Measurements from ENCODE around the gene HOXA11. TPM values are rescaled to one million over a fixed set of nuclear protein-coding genes. Genes with fewer than 3 reads are reported as not detected.
A peak's percentile ranks its signal among the peaks of the same experiment; 100 is the strongest.

Gene HOXA11
- total RNA-seq, 1 donor, result not detected

GRCh38 chr7:27200761-27201579, 15.9 kb upstream of the HOXA11 start:
- H3K4me3 ChIP-seq (ENCODE audit: low read length), result no peak overlapping the region
- peaks cover 92% of the 10 kb centered on the region for H3K27me3 ChIP-seq (ENCODE audit: insufficient read depth, low read length)
- peaks cover 47% of the 10 kb centered on the region for H3K4me1 ChIP-seq (ENCODE audit: insufficient read depth, low read length)
- no peaks in the 10 kb centered on the region for H3K9me3 ChIP-seq (ENCODE audit: low read depth, low read length)

- Histone ChIP-seq H3K9me3 (ENCODE audit: low read depth, low read length) (no peaks in the 10 kb centered on the region), H3K27me3 (ENCODE audit: insufficient read depth, low read length) (peaks cover 92% of the 10 kb centered on the region), H3K4me3 (ENCODE audit: low read length) (no peak within 1 kb of the TSS), H3K4me1 (ENCODE audit: insufficient read depth, low read length) (peaks cover 43% of the 10 kb centered on the region)
Observed at GRCh38 chr7:27199849-27200760, 15.1 kb upstream of the HOXA11 start, which contains the start of gene HOXA13. TSS of gene HOXA13 (minus strand) at chr7:27200091. CDS start at chr7:27200077, 14 bp downstream.

- Histone ChIP-seq H3K27me3 (ENCODE audit: insufficient read depth, low read length) (peaks cover 92% of the 10 kb centered on the region), H3K9me3 (ENCODE audit: low read depth, low read length) (no peaks in the 10 kb centered on the region), H3K4me3 (ENCODE audit: low read length) (no peak overlapping the region), H3K4me1 (ENCODE audit: insufficient read depth, low read length) (peaks cover 34% of the 10 kb centered on the region)
Observed at GRCh38 chr7:27198871-27199801, 14.1 kb upstream of the HOXA11 start.

- H3K4me3 ChIP-seq (ENCODE audit: low read length), result no peak overlapping the region
- peaks cover 92% of the 10 kb centered on the region for H3K27me3 ChIP-seq (ENCODE audit: insufficient read depth, low read length)
- no peaks in the 10 kb centered on the region for H3K9me3 ChIP-seq (ENCODE audit: low read depth, low read length)
- H3K4me1 ChIP-seq (ENCODE audit: insufficient read depth, low read length), result peaks cover 42% of the 10 kb centered on the region
Observed at GRCh38 chr7:27198138-27198841, 13.3 kb upstream of the HOXA11 start.

DNA sequence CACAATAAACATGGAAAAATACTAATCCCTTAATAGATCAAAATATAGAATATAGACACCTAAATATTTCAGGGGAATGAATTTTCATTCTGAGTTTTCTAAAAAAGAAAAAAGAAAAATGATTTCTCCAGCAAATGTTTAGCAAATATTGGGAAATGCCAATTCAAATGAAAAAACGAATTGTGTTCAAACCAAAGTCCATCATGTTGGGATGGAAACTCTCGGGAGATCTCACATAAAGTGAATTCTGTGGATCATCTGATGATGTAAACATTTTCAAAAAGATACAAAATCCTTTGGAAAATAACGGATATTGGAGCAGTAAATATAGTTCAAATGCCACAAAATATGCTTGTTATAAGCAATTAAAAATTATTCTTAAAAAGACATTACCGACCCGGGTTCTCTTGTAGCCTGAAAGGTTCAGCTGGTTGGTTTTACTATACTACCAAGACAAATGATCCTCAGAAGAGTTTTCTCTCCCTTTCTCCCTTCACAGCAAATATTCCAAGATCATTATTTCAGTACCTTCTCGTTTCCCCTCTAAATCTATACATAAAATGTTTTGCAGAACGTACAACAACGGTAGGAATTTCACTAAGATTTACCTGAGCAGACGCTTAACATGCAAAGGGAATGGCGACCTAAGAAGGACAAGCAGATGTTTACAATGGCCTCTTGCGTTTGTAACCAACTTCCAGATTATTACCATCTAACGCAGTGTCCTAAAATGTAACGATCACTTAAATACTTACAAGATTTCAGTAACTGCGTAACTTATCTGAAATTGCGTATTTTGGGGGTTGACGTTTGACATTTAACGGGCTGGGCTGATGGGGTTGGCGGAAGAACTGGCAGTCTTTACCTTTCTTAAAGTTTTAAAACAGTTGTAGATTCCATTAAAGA, 12.4 kb upstream of the HOXA11 start:
- no peaks in the 10 kb centered on the region for H3K9me3 ChIP-seq (ENCODE audit: low read depth, low read length)
- peaks cover 49% of the 10 kb centered on the region for H3K4me1 ChIP-seq (ENCODE audit: insufficient read depth, low read length)
- no peak overlapping the region for H3K4me3 ChIP-seq (ENCODE audit: low read length)
- peaks cover 90% of the 10 kb centered on the region for H3K27me3 ChIP-seq (ENCODE audit: insufficient read depth, low read length)

GRCh38 chr7:27196287-27196767, 11.3 kb upstream of the HOXA11 start:
- Histone ChIP-seq H3K4me1 (ENCODE audit: insufficient read depth, low read length) (peaks cover 44% of the 10 kb centered on the region), H3K27me3 (ENCODE audit: insufficient read depth, low read length) (peaks cover 90% of the 10 kb centered on the region), H3K9me3 (ENCODE audit: low read depth, low read length) (no peaks in the 10 kb centered on the region), H3K4me3 (ENCODE audit: low read length) (no peak overlapping the region)

DNA sequence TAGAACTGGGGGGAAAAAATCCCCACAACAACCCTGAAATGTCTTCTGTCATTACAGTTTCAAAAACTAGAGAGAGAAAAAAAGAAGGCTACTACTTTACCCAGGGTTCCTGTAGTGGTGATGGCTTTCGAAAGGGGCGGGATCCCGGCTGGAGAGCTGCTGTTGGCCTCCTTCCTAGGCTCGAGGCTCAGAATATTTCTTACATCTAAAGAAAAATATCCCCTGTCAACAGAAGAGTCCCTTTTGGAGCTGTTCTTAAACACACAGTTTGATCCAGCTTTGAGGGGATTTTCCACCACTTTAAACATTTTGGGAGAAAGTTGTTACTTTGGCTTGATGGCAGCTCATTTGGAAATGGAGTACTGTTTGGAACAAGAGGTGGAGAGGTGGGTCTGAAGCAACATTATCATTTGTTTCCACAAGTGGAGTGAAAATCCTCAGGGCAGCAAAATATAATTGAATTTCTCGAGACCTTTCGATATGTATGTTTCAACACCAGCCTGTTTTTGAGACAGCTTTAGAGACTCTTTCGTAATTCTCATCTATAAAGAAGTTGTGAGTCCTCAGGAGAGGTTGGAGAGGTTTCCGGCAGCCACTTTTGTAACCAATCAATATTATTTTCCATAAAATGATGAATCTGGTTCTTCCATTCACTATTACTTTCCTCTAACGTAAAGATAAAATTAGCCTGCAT, 9.8 kb upstream of the HOXA11 start:
- no peak overlapping the region for H3K4me3 ChIP-seq (ENCODE audit: low read length)
- H3K9me3 ChIP-seq (ENCODE audit: low read depth, low read length), result no peaks in the 10 kb centered on the region
- peaks cover 32% of the 10 kb centered on the region for H3K4me1 ChIP-seq (ENCODE audit: insufficient read depth, low read length)
- H3K27me3 ChIP-seq (ENCODE audit: insufficient read depth, low read length), result peaks cover 93% of the 10 kb centered on the region

GRCh38 chr7:27194002-27194352, 8.9 kb upstream of the HOXA11 start:
- no peak overlapping the region for H3K4me3 ChIP-seq (ENCODE audit: low read length)
- H3K4me1 ChIP-seq (ENCODE audit: insufficient read depth, low read length), result peaks cover 34% of the 10 kb centered on the region
- H3K27me3 ChIP-seq (ENCODE audit: insufficient read depth, low read length), result peaks cover 98% of the 10 kb centered on the region
- H3K9me3 ChIP-seq (ENCODE audit: low read depth, low read length), result no peaks in the 10 kb centered on the region

- Histone ChIP-seq H3K4me3 (ENCODE audit: low read length) (no peak overlapping the region), H3K4me1 (ENCODE audit: insufficient read depth, low read length) (peaks cover 36% of the 10 kb centered on the region), H3K9me3 (ENCODE audit: low read depth, low read length) (no peaks in the 10 kb centered on the region), H3K27me3 (ENCODE audit: insufficient read depth, low read length) (peaks cover 98% of the 10 kb centered on the region)
Observed at GRCh38 chr7:27193335-27194001, 8.4 kb upstream of the HOXA11 start.

- Histone ChIP-seq H3K9me3 (ENCODE audit: low read depth, low read length) (no peaks in the 10 kb centered on the region), H3K4me1 (ENCODE audit: insufficient read depth, low read length) (peaks cover 43% of the 10 kb centered on the region), H3K4me3 (ENCODE audit: low read length) (peak overlapping the region; percentile 14), H3K27me3 (ENCODE audit: insufficient read depth, low read length) (peaks cover 98% of the 10 kb centered on the region)
Observed at GRCh38 chr7:27192546-27193334, 7.7 kb upstream of the HOXA11 start.

DNA sequence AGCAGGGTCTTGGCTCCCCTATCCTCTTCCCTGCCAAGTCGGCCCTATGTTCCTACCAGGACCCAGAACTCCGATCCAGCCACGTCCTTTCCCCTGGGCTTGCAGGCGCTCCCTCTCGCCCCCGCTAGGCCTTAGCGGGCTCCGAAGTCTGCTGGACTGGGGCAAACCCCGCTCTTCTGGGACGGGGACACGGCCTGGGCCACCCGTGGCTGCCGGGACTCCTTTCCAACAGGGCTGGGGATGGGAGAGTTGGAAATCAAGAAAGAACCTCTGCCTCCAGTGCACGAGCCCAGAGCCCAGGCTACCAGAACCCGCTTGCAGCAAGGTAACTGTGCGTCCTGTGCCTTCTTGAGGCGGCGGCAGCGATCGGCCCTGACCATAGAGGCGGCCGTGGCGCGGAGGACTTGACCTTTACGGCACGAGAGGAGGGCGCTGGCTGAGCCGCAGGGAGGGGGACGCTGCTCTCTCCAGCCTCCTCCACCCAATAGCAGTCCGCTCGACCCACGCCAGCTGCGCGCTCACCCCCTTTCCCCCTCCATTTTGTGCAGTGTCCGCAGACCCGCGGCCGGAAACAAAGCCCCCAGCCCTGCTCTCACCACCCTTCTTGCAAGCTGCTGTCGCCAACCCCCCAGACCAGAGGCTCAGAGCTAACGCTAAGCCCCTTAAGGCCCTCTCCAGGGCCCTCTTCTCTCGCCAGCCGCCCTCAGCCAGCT, 7.0 kb upstream of the HOXA11 start:
- peaks cover 49% of the 10 kb centered on the region for H3K4me1 ChIP-seq (ENCODE audit: insufficient read depth, low read length)
- H3K27me3 ChIP-seq (ENCODE audit: insufficient read depth, low read length), result peaks cover 98% of the 10 kb centered on the region
- H3K9me3 ChIP-seq (ENCODE audit: low read depth, low read length), result no peaks in the 10 kb centered on the region
- H3K4me3 ChIP-seq (ENCODE audit: low read length), result no peak overlapping the region

All from mononuclear cell (primary cell).